NCI-H2029 treated with DMSO at 0.1 percent for 48 hours (cell line): ENCODE results near the gene ARHGAP29.

ENCODE experiments used
- DNase-seq: peaks from one replicate; lab custom pipeline; 2025; lab: John Stamatoyannopoulos, UW

Gene ARHGAP29, protein sequence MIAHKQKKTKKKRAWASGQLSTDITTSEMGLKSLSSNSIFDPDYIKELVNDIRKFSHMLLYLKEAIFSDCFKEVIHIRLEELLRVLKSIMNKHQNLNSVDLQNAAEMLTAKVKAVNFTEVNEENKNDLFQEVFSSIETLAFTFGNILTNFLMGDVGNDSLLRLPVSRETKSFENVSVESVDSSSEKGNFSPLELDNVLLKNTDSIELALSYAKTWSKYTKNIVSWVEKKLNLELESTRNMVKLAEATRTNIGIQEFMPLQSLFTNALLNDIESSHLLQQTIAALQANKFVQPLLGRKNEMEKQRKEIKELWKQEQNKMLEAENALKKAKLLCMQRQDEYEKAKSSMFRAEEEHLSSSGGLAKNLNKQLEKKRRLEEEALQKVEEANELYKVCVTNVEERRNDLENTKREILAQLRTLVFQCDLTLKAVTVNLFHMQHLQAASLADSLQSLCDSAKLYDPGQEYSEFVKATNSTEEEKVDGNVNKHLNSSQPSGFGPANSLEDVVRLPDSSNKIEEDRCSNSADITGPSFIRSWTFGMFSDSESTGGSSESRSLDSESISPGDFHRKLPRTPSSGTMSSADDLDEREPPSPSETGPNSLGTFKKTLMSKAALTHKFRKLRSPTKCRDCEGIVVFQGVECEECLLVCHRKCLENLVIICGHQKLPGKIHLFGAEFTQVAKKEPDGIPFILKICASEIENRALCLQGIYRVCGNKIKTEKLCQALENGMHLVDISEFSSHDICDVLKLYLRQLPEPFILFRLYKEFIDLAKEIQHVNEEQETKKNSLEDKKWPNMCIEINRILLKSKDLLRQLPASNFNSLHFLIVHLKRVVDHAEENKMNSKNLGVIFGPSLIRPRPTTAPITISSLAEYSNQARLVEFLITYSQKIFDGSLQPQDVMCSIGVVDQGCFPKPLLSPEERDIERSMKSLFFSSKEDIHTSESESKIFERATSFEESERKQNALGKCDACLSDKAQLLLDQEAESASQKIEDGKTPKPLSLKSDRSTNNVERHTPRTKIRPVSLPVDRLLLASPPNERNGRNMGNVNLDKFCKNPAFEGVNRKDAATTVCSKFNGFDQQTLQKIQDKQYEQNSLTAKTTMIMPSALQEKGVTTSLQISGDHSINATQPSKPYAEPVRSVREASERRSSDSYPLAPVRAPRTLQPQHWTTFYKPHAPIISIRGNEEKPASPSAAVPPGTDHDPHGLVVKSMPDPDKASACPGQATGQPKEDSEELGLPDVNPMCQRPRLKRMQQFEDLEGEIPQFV

DNA sequence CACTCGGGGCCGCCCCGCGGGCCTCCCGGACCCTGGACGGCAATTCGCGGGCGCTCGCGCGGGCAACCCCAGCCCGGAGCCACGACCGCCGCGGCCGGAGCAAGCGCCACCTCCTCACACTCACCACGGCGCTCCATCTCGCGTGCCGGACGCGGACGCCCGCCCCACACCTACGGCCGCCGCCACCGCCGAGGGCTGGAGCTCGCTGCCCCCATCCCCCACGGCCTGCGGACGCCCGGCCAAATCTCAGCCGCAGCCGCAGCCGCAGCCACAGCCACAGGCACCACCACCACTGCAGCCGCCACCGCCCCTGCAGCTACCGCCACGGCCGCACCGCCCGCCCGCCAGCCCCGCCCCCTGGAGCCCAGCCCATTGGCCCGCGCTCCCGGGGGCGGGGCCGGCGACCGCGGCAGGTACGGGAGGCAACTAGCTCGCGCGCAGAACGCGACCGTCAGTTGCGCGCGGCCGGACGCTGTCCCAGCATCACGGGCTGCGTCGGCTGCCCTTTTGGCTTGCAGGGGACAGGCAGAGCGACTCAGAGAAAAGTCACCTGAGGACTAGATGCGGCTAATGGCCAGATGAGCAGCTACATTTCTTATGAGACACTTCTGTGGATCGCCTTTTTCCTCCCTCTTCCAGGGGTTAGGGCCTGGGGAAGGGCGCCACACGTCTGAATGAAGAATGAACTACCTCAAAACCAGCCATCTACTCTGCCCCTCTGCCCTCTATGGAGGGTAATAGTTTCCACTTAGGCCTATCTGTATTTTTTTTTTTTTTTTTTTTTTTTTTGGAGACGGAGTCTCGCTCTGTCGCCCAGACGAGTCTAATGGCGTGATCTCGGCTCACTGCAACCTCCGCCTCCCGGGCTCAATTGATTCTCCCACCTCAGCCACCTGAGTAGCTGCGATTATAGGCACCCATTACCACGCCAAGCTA lies at the start of gene ARHGAP29:
Gene ARHGAP29 (minus strand): TSS at position 294 of the 936 bp plus-strand sequence. CDS start 5,973 bp downstream, outside the sequence.
- DNase-seq = peak; percentile 59

DNA sequence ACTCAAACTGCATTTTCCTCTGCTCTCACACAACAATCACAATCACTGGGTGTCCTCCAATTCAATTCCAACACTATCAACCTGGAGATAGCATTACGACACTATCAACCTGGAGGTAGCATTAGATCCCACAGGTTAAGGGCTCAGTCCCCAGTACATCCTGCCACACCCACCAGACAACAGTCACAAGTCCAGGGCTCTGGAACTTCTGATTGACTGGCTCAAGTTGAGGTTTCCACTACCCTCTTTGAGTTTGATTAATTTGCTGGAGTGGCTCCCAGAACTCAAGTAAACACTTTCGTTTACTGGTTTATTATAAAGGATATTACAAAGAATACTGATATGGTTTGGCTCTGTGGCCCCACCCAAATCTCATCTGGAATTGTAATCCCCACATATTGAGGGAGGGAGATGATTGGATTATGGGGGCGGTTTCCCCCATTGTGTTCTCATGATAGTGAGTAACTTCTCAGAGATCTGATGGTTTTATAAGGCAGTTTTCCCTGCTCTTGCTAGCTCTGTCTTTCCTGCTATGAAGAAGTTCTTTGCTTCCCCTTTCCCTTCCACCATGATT lies 49.6 kb upstream of the ARHGAP29 start:
- no peak for DNase-seq

DNA sequence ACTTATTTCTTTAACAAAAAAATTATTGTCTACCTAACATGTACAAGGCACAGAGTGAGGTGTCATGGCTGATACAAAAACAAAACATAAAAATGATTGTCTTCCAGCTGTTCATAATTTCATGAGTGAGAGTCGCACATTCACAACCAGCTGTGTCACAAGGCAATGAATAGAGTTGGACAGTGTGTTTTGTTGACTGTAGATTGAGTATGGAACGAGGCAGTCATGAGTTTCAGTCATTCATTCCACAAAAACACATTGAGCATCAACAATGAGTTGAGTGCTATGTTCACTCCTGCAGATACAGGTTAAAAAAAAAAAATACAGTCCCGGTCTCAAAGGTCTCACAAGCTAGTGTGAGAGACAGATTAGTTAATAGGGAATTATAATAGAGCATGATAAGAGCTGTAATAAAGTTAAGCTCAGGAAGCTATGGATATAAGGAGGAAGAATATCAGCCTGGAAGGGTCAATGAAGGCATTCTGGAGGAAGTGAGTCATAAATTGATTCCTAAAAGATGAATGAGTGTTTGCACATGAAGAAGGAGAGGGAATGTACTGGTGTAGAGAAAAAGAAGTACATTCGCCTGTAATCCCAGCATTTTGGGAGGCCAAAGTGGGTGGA lies 47.8 kb upstream of the ARHGAP29 start:
- no peak for DNase-seq

- DNase-seq = no peak
Measured at GRCh38 chr1:94284476-94284875, 47.1 kb upstream of the ARHGAP29 start.

DNA sequence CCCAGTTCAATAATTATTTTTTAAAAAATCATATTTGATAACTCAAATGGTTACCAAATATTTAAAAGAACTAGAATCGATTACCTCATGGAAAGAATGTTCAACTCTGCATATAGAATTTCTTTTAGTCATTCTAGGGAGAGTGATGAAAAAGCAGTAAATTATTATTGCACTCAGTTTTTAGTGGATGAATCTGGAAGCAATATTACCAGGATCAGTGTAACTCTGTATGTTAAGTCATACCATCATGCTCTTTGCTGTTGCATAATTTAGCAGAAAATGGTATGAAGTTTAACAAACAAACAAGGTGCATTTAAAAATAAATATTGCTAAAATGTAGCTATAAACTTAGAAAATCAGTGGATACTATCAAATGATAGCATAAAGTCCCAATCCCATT lies 46.1 kb upstream of the ARHGAP29 start:
- DNase-seq = no peak

GRCh38 chr1:94282143-94282711 lies 44.8 kb upstream of the ARHGAP29 start:
- no peak for DNase-seq

DNA sequence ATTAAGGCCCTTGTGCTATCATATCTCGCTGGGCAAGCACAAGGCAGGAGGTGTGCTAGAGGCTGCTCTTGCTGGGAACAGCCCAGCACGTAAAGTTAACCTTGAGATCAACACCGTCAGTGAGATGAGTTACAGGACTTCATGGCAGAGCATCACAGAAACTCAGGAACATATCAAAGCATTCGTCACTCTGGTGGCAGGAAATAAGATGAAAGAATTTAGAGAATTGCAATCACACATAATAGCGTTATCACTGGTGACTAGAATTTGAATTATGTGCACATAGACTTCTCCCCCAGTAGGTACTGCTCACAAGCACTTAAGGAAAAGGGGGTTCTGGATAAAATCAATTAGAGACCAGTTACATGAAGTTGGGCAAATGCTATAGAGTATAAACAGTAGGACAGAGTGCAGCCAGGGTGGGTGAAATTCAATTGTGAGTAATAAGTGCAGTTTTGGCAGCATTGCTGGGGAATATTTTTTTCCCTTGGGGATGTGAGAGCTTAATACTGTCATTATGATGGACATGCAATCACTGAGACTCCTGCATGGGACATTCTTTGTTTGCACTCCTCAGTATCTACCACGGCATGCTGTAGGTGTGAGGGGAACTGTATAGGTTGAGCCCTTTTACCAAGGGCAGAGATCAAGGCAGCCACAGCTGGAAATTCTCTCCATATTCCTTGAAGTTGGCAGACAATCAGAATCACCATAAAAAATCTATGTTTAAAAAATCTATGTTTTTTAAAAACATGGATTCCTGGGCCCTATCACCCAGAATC lies 44.2 kb upstream of the ARHGAP29 start:
- DNase-seq = no peak

DNA sequence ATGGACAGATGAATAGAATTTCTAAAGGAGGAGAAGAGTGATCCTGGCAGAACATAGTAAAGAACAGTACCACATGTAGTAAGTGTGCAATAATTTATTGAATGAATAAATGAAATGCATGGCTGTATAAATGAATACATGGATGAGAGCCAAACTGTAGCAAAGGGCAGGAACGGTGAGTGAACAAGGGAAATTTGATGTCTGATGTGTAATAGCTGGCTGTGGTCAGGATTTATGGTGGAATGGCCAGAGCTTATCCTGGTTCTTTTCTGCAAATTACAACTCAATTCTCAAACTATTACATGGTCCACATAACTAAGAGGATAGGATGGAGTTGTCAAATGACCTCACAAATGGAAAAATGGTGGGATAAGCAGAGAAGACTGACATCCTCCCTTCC lies 43.2 kb upstream of the ARHGAP29 start:
- DNase-seq = no peak

DNA sequence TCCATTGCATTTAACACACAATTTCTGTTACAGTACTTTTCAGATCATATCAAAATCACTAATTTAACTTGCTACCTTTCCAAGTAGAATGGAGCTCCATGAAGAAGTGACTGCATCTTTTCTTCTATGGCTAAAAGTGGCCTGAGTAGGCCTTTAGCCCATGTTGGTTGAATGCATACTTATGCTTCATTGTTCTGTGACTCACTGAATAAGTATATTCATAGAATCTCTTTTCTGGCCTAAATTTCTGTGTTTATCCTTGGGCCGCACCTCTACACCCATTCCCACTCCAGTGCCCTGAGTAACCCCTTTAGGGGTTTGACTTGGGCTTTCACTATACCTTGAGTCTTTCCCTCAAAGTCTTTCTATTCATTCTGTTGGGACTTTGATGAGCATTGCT lies 42.1 kb upstream of the ARHGAP29 start:
- DNase-seq = no peak

DNA sequence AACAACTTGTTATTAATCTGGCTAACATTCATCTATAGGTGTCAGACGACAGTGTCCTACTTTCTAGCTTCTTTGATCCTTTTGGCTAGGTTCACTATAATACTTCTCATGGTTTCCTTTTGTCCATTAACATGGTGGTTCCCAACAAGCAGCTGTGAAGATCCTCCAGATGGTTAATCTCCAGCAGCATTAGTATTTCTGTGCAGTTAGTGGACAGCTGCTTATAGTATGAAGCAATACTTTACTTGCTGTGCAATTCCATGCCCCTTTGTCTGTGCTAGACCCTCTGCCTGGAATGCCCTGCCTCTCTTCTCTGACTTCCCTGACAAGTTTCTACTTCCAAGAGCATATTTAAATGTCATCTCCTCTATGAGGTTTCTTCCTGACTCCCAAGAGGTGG lies 41.7 kb upstream of the ARHGAP29 start:
- DNase-seq = no peak

- DNase-seq = no peak
Measured at GRCh38 chr1:94276988-94277434, 39.6 kb upstream of the ARHGAP29 start.

GRCh38 chr1:94275083-94275482 lies 37.7 kb upstream of the ARHGAP29 start:
- DNase-seq = no peak

GRCh38 chr1:94274561-94274960 lies 37.2 kb upstream of the ARHGAP29 start:
- no peak for DNase-seq

GRCh38 chr1:94273111-94273510 lies 35.7 kb upstream of the ARHGAP29 start:
- no peak for DNase-seq

- DNase-seq = no peak
Measured at GRCh38 chr1:94272388-94272787, 35.0 kb upstream of the ARHGAP29 start.

- no peak for DNase-seq
Measured at GRCh38 chr1:94271373-94271772, 34.0 kb upstream of the ARHGAP29 start.

GRCh38 chr1:94270801-94271203 lies 33.4 kb upstream of the ARHGAP29 start:
- DNase-seq = no peak

DNA sequence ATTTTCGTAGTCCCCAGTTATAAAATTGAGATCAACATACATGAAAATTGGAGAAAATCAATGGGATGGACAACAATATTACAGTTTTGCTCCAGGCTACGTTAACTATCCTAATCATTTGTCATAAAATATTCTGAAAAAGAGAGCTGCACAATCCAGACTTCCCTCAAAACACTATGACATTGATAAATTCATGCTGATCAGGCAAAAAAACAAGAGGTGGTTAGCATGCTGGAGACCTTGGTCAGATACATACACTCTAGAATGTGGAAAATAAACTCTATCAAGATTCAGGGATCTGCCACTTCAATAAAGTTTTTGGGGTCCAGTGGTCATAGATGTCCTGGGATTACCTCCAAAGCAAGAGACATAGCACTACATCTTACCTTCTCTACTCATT lies 32.5 kb upstream of the ARHGAP29 start:
- DNase-seq = no peak

GRCh38 chr1:94265906-94266305 lies 28.5 kb upstream of the ARHGAP29 start:
- no peak for DNase-seq
